Endothelial cell of umbilical vein (primary cell): ENCODE data around the gene ADIPOR2.

Experiments
- CTCF ChIP-seq, 2 donors: IDR thresholded peaks; 1 replicate in 1 of 2; 2 replicates in 1 of 2; pipeline ENCODE4 v1.5.1; 2011; ENCODE audit warnings: low read length in 2 of 2, mild to moderate bottlenecking in 2 of 2, moderate library complexity in 2 of 2, control low read depth in 1 of 2, inconsistent platforms in 1 of 2, low read depth in 1 of 2; ENCODE audit not compliant: insufficient read depth in 1 of 2; ENCODE audit errors: extremely low read depth in 1 of 2
- EZH2 ChIP-seq: IDR thresholded peaks from 2 replicates; pipeline ENCODE4 v1.6.1; 2012; ENCODE audit warnings: borderline replicate concordance, low read depth, mild to moderate bottlenecking, moderate library complexity, low read length, inconsistent platforms; ENCODE audit not compliant: severe bottlenecking
- MAX ChIP-seq: IDR thresholded peaks from 2 replicates; pipeline ENCODE4 v1.6.1; 2011; ENCODE audit not compliant: insufficient read depth, insufficient read length
- POLR2A ChIP-seq: IDR thresholded peaks from 2 replicates; pipeline ENCODE4 v1.6.1; 2012; ENCODE audit warnings: low read depth, mild to moderate bottlenecking, control low read depth, low read length
- POLR2AphosphoS5 ChIP-seq: IDR thresholded peaks from 2 replicates; pipeline ENCODE4 v1.6.1; 2012; ENCODE audit warnings: low read depth, mild to moderate bottlenecking, control low read depth, low read length, moderate library complexity; ENCODE audit not compliant: insufficient read depth

- no peak for TF ChIP-seq CTCF (IDR thresholded peaks at IDR 0.05; ENCODE audit: extremely low read depth in 1 of 2, insufficient read depth in 1 of 2, low read depth in 1 of 2, low read length in 2 of 2)
- TF ChIP-seq MAX = no peak
- no peak for TF ChIP-seq POLR2A
- no peak for TF ChIP-seq EZH2
- no peak for TF ChIP-seq POLR2AphosphoS5
Measured at GRCh38 chr12:1795221-1795784, 104.4 kb downstream of the ADIPOR2 start.
